H54 (cell line): ENCODE results near the gene SPINK4.

Experiments
- DNase-seq: peaks from one replicate; pipeline ENCODE4 v3.0.0; 2011; ENCODE audit warnings: low spot score, mixed read lengths; ENCODE audit not compliant: insufficient read length
- FAIRE-seq: peaks from 3 replicates; lab custom pipeline; 2011; peaks lifted over from hg19 to GRCh38; lab: Jason Lieb, UNC
- POLR2A ChIP-seq: IDR thresholded peaks from 2 replicates; pipeline ENCODE4 v1.6.1; 2011; ENCODE audit warnings: low read depth, mild to moderate bottlenecking, low read length

Gene SPINK4

DNA sequence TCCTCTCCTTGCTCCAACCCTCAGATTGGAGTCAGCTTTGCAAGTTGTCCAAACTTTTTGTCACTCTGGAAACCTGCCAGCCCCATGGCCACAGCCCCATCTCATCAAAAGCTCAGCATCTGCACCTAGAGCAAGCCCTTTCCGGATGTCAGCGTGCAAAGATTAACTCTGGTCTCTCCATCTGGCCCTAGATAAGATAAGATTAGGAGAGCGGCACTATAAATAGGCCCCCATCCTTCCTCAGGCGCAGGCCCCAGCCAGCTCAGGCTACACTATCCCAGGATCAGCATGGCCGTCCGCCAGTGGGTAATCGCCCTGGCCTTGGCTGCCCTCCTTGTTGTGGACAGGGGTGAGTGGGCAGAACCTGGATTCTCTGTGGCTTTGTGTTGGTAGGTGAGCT, at the start of gene SPINK4:
Gene SPINK4, plus strand, starts transcription at position 247 of the 400 bp plus-strand sequence. Its CDS starts 42 bp downstream, at position 289.
- no peak for DNase-seq
- no peak for TF ChIP-seq POLR2A
- no peak for FAIRE-seq

GRCh38 chr9:33192493-33193255, 47.3 kb upstream of the SPINK4 start:
- no peak for FAIRE-seq
- no peak for DNase-seq
- TF ChIP-seq POLR2A = no peak

DNA sequence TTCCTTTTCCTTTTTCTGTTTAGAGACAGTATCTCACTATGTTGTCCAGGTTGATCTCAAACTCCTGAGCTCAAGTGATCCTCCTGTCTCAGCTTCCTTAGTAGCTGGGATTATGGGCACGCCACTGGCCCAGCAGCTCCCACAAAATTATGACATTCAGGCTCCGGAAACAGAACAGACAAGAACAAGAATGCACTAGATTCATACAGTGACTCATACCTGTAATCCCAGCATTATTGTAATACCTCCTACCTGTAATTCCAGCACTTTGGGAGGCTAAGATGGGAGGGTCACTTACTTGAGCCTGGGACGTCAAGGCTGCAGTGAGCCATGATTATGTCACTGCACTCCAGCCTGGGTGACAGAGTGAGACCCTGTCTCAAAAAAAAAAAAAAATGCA, 46.1 kb upstream of the SPINK4 start:
- no peak for FAIRE-seq

GRCh38 chr9:33196736-33197135, 43.2 kb upstream of the SPINK4 start:
- TF ChIP-seq POLR2A = no peak
- FAIRE-seq (no peak), DNase-seq (no peak)

More for the DNA sequence above, 46.1 kb upstream of the SPINK4 start:
- TF ChIP-seq POLR2A = no peak
- DNase-seq = no peak

- DNase-seq (no peak), FAIRE-seq (no peak)
- TF ChIP-seq POLR2A = no peak
Observed at GRCh38 chr9:33197279-33198152, 42.5 kb upstream of the SPINK4 start.

GRCh38 chr9:33198165-33198564, 41.8 kb upstream of the SPINK4 start:
- TF ChIP-seq POLR2A = no peak

DNA sequence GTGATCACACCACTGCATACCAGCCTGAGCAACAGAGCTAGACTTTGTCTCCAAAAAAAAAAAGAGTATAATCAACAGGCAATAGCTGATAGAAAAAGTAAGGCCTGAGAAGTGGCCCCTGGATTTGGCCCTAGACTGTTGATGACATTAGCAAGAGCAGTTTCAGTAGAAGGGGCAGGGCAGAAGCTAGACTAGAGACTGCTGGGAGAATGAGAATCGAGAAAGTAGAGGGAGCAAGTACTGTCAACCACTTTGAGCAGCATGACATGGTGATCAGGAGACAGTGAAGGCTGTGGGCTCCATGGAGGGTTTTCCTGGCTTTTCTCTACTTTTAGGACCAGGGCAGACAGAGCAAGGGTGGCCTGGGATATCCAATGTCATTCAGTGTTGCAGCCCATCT, 37.9 kb upstream of the SPINK4 start:
- no peak for TF ChIP-seq POLR2A
- no peak for FAIRE-seq
- DNase-seq = no peak

More at GRCh38 chr9:33198165-33198564, 41.8 kb upstream of the SPINK4 start:
- DNase-seq (no peak), FAIRE-seq (no peak)

DNA sequence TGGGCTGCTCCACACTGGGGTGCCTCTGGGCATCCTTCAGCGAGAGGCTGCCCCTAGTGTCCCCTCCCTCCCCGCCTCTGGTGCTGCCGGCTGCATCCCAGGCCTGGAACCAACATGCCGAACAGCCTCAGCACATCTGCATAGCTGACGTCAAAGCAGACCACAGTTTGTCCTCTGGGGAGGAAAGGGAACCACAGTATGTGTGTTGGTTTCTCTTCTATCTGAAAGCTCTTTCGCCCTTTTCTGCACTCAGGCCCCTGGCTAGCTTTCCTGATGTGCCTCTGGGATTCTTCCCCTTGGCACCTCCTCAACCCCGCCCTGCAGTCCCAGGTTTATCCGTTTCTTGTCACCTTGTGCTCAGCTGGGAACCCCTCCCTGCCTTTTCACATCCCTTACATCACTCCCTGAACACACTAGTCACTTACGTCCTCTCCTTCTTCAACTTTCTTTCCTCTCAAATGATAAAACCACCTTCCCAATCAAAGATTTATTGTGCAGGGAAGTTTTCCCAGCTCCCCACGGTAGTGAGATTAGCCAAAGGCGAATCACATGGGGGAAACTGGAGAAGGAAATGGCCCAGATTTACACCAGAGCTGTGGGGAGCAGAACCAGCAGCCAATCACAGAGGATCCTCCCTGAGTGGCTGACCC, 37.3 kb upstream of the SPINK4 start:
- DNase-seq (no peak), FAIRE-seq (no peak)
- TF ChIP-seq POLR2A = no peak

GRCh38 chr9:33209394-33209793, 30.6 kb upstream of the SPINK4 start:
- TF ChIP-seq POLR2A = no peak
- FAIRE-seq = no peak

DNA sequence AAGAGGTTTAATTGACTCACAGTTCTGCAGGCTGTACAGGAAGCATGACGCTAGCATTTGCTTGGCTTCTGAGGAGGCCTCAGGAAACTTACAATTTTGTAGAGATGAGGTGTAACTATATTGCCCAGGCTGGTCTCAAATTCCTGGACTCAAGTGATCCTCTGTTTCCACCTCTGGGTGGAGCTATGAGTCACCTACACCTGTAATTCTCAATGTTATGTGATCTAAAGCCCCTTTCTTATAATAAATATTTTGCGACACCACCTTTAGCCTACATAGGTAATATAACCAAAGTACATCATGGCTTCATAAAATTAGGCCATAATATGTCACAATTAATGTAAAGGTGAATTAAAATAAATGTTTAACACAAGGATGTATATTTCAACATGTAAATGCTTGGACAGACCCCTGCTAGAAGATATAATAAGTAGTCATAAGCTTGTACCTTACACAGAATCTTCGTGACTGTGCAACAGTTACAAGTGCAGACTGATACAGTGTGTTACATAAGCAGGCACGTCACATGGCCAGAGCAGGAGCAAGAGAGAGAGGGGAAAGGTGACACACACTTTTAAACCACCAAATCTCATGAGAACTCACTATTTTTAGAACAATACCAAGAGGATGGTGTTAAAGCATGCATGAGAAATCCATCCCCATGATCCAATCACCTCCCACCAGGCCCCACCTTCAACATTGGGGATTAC, 29.8 kb upstream of the SPINK4 start:
- FAIRE-seq (no peak), DNase-seq (no peak)
- no peak for TF ChIP-seq POLR2A

More at GRCh38 chr9:33209394-33209793, 30.6 kb upstream of the SPINK4 start:
- no peak for DNase-seq

DNA sequence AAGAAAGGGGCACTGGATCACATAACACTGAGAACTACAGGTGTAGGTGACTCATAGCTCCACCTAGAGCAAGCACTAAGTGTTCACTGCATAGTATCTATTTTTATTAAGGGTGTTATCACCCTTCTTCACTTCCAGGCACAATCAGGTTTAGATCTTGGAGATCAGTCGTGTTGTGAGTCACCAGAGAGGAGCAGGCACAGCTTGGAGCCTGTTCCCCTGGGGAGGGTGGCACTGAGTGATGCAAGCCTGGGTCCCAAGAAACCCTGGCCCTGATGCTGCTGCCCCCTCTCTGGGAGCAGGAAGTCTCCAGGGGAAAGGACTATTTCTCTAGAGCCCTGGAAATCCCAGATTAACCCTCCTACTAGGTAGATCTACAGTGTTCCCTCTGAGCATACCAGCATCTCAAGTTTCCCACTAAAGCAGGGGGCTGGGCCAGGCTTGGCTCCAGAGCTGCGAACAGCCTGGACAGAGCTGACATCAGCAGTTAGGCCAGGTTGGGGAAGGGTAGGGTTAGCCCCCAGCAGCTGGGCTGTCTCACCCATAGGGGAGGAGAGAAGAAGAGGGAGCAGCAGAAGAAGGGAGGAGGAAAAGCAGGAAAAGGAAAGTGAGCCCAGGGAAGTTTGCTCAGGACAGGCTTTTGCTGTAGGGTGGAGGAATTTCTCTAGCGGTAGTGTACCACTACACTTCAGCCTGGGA, 28.1 kb upstream of the SPINK4 start:
- FAIRE-seq (no peak), DNase-seq (no peak)
- no peak for TF ChIP-seq POLR2A

- no peak for DNase-seq
- FAIRE-seq = no peak
Observed at GRCh38 chr9:33220681-33221567, 19.0 kb upstream of the SPINK4 start.

More at GRCh38 chr9:33220681-33221567, 19.0 kb upstream of the SPINK4 start:
- no peak for TF ChIP-seq POLR2A
